HFF-Myc (cell line): Measurements from ENCODE around the gene VAMP7.
"Not testable (repeated sequence)": the region's sequence is repeated elsewhere in the genome, so short reads cannot be mapped to it uniquely, and the experiment has no call there.

ENCODE experiments used
- DNase-seq: peaks from one replicate; pipeline ENCODE4 v3.0.0-alpha.2; 2011; ENCODE audit warnings: low read depth; ENCODE audit errors: extremely low read depth
- H3K4me3 ChIP-seq: replicated peaks from 2 replicates; pipeline ENCODE4 v1.5.1; 2011; ENCODE audit warnings: low read depth, mild to moderate bottlenecking, control low read depth, low read length
- TF ChIP-seq, protein P1 (sequence below): IDR thresholded peaks from 2 replicates; pipeline ENCODE4 v1.5.1; 2012; ENCODE audit warnings: mild to moderate bottlenecking, low read depth, low read length, control low read depth; ENCODE audit errors: missing control alignments

Gene VAMP7, protein sequence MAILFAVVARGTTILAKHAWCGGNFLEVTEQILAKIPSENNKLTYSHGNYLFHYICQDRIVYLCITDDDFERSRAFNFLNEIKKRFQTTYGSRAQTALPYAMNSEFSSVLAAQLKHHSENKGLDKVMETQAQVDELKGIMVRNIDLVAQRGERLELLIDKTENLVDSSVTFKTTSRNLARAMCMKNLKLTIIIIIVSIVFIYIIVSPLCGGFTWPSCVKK

DNA sequence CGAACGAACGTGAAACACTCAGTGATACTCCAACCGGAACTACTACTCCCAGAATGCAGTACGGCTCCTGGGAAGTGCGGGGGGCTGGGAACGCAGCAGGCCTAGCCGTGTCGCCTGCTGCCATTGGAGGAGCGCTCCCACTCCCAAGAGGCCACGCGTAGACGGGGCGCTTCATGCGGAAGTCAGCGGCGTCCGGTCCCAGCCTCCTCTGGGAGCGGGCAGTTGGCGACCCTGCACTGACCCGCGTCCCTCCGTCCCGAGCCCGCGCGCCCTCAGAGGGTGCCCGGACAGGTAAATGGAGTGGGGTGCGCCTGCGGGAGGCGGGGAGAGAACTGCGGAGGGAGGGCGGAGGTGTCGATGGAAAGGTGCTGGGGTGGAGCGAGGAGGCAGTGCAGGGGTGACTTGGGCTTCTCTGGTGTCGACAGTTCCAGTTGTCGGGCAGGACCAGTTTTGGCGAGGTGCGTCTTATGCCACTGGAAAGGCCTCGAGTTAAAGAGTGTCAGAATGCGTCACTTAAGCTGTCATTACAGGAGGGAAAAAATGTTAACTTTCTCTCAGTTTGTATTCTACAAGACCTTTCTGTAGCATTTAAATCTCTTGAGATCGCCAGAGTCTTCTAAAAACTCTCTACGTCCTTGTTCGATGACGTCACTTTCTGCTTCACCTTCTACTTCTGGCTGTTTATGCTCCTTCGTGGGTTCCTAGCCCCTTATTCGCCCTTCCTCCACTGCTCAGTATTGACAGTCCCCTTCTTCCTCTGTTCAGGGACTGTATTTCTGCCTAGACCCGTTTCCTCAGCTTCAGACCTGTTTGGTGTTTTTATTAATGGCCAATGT, at the start of gene VAMP7:
Gene VAMP7 (plus strand): TSS at position 188 of the 836 bp plus-strand sequence. CDS start 8,122 bp downstream, outside the sequence.
- peak; percentile 52 for DNase-seq
- TF ChIP-seq, protein P1, sequence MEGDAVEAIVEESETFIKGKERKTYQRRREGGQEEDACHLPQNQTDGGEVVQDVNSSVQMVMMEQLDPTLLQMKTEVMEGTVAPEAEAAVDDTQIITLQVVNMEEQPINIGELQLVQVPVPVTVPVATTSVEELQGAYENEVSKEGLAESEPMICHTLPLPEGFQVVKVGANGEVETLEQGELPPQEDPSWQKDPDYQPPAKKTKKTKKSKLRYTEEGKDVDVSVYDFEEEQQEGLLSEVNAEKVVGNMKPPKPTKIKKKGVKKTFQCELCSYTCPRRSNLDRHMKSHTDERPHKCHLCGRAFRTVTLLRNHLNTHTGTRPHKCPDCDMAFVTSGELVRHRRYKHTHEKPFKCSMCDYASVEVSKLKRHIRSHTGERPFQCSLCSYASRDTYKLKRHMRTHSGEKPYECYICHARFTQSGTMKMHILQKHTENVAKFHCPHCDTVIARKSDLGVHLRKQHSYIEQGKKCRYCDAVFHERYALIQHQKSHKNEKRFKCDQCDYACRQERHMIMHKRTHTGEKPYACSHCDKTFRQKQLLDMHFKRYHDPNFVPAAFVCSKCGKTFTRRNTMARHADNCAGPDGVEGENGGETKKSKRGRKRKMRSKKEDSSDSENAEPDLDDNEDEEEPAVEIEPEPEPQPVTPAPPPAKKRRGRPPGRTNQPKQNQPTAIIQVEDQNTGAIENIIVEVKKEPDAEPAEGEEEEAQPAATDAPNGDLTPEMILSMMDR, result no peak
- peak within 1 kb of the TSS; percentile 58 for H3K4me3 ChIP-seq

DNA sequence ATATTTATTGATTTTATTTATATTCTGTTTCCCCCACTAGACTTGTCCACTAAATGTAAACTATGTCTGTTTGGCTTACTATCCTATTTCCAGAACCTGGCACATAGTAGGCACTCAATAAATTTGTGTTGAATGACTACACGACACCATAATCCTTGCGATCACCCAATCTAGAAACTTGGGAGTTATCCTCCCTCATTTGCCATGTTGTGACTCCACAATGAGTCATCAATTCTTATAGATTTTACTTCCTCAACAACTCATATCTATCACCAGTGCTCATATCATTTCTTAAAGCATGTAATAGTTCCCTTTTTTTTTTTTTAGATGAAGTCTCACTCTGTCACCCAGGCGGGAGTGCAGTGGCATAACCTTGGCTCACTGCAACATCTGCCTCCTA, 39.9 kb upstream of the VAMP7 start:
- H3K4me3 ChIP-seq, result no peak overlapping the region
- no peak for DNase-seq
- TF ChIP-seq, protein P1, result no peak

DNA sequence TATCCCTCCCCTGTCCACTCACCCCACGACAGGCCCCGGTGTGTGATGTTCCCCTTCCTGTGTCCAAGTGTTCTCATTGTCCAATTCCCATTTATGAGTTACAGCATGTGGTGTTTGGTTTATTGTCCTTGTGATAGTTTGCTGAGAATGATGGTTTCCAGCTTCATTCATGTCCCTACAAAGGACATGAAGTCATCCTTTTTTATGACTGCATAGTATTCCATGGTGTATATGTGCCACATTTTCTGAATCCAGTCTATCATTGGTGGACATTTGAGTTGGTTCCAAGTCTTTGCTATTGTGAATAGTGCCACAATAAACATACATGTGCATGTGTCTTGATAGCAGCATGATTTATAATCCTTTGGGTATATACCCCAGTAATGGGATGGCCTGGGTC, 29.4 kb upstream of the VAMP7 start:
- DNase-seq, H3K4me3 ChIP-seq: not testable (repeated sequence)

DNA sequence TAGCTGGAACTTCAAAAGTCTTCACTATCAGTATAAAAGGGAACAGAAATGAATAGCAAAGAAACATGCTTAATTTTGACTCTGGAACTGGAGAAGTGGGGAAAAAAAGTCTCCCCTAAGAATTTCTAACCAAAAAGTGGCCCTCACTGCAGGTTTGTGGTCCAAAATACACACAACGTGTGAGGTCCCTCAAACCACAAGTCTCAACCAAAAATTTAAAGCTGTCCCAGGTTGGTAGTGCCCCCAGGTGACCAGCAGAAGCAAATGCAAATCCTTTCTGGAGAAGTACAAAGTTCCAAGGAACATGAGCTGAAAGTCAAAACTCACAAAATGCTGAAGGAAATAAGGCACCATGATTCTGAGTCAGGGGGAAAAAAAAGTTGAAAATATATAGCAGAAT, 23.6 kb upstream of the VAMP7 start:
- TF ChIP-seq, protein P1, result peak; percentile 30
- no peak overlapping the region for H3K4me3 ChIP-seq
- DNase-seq, result peak; percentile 2

DNA sequence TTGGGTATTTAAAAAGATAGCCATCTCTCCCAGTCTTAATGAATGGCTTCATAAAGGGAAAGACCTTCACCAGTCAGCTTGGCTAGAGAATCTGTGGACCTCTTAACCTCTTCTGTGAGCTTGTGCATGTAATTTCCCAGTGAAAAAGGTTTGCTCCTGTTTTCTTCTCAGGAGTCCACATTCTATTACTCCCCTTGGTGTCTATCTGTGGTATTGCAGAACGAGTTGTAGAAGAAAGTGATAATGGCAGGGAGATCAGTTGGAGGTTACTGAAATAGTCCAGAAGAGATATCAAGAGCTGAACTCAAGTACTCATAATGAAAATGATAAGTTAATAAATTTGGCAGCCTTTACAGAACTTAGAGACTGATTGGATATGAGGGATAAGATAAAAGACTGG, 16.5 kb upstream of the VAMP7 start:
- DNase-seq, result no peak
- H3K4me3 ChIP-seq, result no peak overlapping the region
- TF ChIP-seq, protein P1, result no peak

DNA sequence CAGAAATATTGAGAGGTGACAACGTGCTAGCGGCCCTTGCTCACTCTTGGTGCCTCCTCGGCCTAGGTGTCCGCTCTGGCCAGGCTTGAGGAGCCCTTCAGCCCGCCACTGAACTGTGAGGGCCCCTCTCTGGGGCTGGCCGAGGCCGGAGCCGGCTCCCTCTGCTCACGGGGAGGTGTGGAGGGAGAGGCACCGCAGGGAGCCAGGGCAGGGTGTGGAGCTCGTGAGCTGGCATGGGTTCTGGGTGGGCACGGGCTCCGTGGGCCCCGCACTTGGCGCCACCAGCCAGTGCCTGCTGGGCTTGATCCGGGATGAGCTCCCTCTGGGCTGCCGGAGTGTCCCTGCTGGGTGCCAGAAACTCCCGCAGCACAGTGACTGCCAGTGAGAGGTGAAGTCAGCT, 16.0 kb upstream of the VAMP7 start:
- DNase-seq, result no peak
- TF ChIP-seq, protein P1, result no peak
- H3K4me3 ChIP-seq, result no peak overlapping the region

DNA sequence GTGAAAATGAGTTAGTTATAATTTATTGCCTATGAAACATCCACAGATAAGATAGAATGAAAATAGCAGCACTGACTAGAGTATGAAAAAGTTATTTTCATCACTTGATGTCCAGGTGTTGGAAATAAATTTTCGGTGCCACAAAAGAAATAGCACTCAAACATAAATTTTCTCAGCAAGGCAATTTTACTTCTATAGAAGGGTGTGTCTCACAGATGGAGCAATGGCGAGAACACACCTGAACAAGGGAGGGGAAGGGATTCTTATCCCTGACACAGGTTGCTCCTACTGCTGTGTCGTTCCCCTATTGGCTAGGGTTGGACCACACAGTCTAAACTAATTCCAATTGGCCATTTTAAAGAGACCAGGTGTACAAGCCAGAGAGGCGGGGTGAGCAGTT, 13.3 kb upstream of the VAMP7 start:
- DNase-seq, result no peak
- no peak overlapping the region for H3K4me3 ChIP-seq
- TF ChIP-seq, protein P1, result no peak
